Transverse colon (tissue), 4 donors: ENCODE data around the gene HDAC4.

Experiments
- POLR2A ChIP-seq: fragments of 450-650 bp; IDR thresholded peaks from one replicate; pipeline ENCODE4 v1.6.1; 2016; ENCODE audit warnings: antibody characterized with exemption, mild to moderate bottlenecking, moderate library complexity
- POLR2AphosphoS5 ChIP-seq, 3 donors: sonication (generic); formaldehyde crosslinking; IDR thresholded peaks; one replicate each; pipeline ENCODE4 v1.6.1; 2016; ENCODE audit warnings: antibody characterized with exemption in 3 of 3
- TF ChIP-seq, protein P1 (sequence below), 5 experiments: fragments of 200-600 bp in 3 of 5; fragments of 450-650 bp in 2 of 5; sonication (generic) in 3 of 5; IDR thresholded peaks; 1 replicate in 2 of 5; 2 replicates in 3 of 5; pipeline ENCODE4 v1.5.1; 2016 to 2017; ENCODE audit warnings: antibody characterized with exemption in 5 of 5, inconsistent platforms in 3 of 5, mild to moderate bottlenecking in 2 of 5, moderate library complexity in 1 of 5

DNA sequence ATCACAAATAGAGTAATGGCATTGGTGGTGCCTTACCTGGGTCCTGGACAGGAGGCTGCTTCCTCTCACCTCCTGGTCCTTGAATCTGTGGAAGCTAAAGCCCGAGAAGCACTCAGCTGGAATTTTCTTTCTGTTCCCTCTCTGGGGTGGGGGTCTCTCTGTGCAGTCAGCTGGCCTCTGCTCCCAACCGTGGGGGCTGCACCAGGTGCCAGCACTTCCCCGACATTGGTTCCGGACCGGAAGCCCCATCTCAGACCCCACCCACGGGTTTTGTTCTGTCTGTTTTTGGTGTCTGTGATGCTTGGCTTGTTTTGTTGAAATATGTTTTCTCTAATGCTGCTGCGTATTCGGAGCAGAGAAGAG is 398.2 kb downstream of the HDAC4 start:
- TF ChIP-seq POLR2AphosphoS5 (IDR thresholded peaks at IDR 0.05): no peak
- no peak for TF ChIP-seq POLR2A
- TF ChIP-seq, protein P1, sequence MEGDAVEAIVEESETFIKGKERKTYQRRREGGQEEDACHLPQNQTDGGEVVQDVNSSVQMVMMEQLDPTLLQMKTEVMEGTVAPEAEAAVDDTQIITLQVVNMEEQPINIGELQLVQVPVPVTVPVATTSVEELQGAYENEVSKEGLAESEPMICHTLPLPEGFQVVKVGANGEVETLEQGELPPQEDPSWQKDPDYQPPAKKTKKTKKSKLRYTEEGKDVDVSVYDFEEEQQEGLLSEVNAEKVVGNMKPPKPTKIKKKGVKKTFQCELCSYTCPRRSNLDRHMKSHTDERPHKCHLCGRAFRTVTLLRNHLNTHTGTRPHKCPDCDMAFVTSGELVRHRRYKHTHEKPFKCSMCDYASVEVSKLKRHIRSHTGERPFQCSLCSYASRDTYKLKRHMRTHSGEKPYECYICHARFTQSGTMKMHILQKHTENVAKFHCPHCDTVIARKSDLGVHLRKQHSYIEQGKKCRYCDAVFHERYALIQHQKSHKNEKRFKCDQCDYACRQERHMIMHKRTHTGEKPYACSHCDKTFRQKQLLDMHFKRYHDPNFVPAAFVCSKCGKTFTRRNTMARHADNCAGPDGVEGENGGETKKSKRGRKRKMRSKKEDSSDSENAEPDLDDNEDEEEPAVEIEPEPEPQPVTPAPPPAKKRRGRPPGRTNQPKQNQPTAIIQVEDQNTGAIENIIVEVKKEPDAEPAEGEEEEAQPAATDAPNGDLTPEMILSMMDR (IDR thresholded peaks at IDR 0.05): no peak
